Measurements from ENCODE around the gene DNAJB6.

Gene DNAJB6

GRCh38 chr7:157371296-157371695 lies 34.5 kb downstream of the DNAJB6 start:
- no peak for DNase-seq

GRCh38 chr7:157372300-157373232 lies 35.8 kb downstream of the DNAJB6 start:
- no peak for DNase-seq

- DNase-seq, result no peak
Observed at GRCh38 chr7:157373493-157373892, 36.7 kb downstream of the DNAJB6 start.

GRCh38 chr7:157375410-157375809 lies 38.6 kb downstream of the DNAJB6 start:
- DNase-seq, result no peak

- DNase-seq, result no peak
Observed at GRCh38 chr7:157377436-157378124, 40.8 kb downstream of the DNAJB6 start.

GRCh38 chr7:157378390-157378789 lies 41.6 kb downstream of the DNAJB6 start:
- DNase-seq, result no peak

- no peak for DNase-seq
Observed at GRCh38 chr7:157379493-157379892, 42.7 kb downstream of the DNAJB6 start.

- DNase-seq, result no peak
Observed at GRCh38 chr7:157380416-157380815, 43.6 kb downstream of the DNAJB6 start.

GRCh38 chr7:157383868-157384267 lies 47.1 kb downstream of the DNAJB6 start:
- no peak for DNase-seq

- no peak for DNase-seq
Observed at GRCh38 chr7:157384301-157384700, 47.5 kb downstream of the DNAJB6 start.

GRCh38 chr7:157386979-157387800 lies 50.4 kb downstream of the DNAJB6 start:
- peak; percentile 27 to 77 for DNase-seq

- DNase-seq, result no peak
Observed at GRCh38 chr7:157388301-157388700, 51.5 kb downstream of the DNAJB6 start.

GRCh38 chr7:157389951-157390730 lies 53.3 kb downstream of the DNAJB6 start:
- peak in 1 of 2 donors; percentile 16 for DNase-seq

- no peak for DNase-seq
Observed at GRCh38 chr7:157391036-157391710, 54.4 kb downstream of the DNAJB6 start.

- DNase-seq, result no peak
Observed at GRCh38 chr7:157392256-157393037, 55.6 kb downstream of the DNAJB6 start.

GRCh38 chr7:157394246-157395191 lies 57.7 kb downstream of the DNAJB6 start:
- no peak for DNase-seq

GRCh38 chr7:157395206-157395605 lies 58.4 kb downstream of the DNAJB6 start:
- DNase-seq, result no peak

- no peak for DNase-seq
Observed at GRCh38 chr7:157396316-157397035, 59.7 kb downstream of the DNAJB6 start.
